HepG2 (cell line): ENCODE measurements around the gene ADSS1. TPM values are rescaled to one million over a fixed set of nuclear protein-coding genes. Genes with fewer than 3 reads are reported as not detected.

Source experiments
- AGO1 ChIP-seq: fragments of 200-400 bp; formaldehyde crosslinking; IDR thresholded peaks from 2 replicates; pipeline ENCODE4 v1.6.1; 2017; ENCODE audit warnings: mild to moderate bottlenecking, low read depth, low read length, moderate library complexity; ENCODE audit not compliant: poor library complexity, severe bottlenecking
- CHCHD3 ChIP-seq: sonication (generic); formaldehyde crosslinking; IDR thresholded peaks from 2 replicates; pipeline ENCODE4 v1.8.0; 2022; ENCODE audit warnings: mild to moderate bottlenecking, missing genetic modification reagents, moderate library complexity
- DNMT1 ChIP-seq: sonication (generic); formaldehyde crosslinking; IDR thresholded peaks from 2 replicates; pipeline ENCODE4 v1.5.1; 2020; ENCODE audit warnings: mild to moderate bottlenecking, missing genetic modification reagents
- FOXP1 ChIP-seq, 2 experiments: fragments of 450-650 bp in 1 of 2; IDR thresholded peaks; 2 replicates each; pipeline ENCODE4 v1.6.1; 2017 to 2018; ENCODE audit warnings: antibody characterized with exemption in 1 of 2
- HBP1 ChIP-seq: IDR thresholded peaks from 2 replicates; pipeline ENCODE4 v1.6.1; 2016; ENCODE audit warnings: low read depth, control low read depth
- HOXA3 ChIP-seq: sonication (generic); formaldehyde crosslinking; IDR thresholded peaks from 2 replicates; pipeline ENCODE4 v1.5.0; 2020; ENCODE audit warnings: missing genetic modification reagents
- IKZF5 ChIP-seq: IDR thresholded peaks from 2 replicates; pipeline ENCODE4 v1.6.1; 2018; ENCODE audit warnings: missing genetic modification reagents, mild to moderate bottlenecking, missing compliant biosample characterization
- MNT ChIP-seq: fragments of 450-650 bp; IDR thresholded peaks from 2 replicates; pipeline ENCODE4 v1.6.1; 2016
- PLRG1 ChIP-seq: fragments of 450-650 bp; conservative IDR thresholded peaks from 2 replicates; pipeline ENCODE4 v1.6.1; 2016
- PLSCR1 ChIP-seq: sonication (generic); formaldehyde crosslinking; IDR thresholded peaks from 2 replicates; pipeline ENCODE4 v1.5.0; 2020; ENCODE audit warnings: missing genetic modification reagents, mild to moderate bottlenecking, borderline replicate concordance
- PRMT3 ChIP-seq: sonication (generic); formaldehyde crosslinking; IDR thresholded peaks from 2 replicates; pipeline ENCODE4 v1.8.1; 2022; ENCODE audit warnings: low read depth, mild to moderate bottlenecking, moderate library complexity, missing genetic modification reagents, borderline replicate concordance
- SIN3B ChIP-seq: fragments of 150-350 bp; IDR thresholded peaks from 2 replicates; pipeline ENCODE4 v1.6.1; 2014; ENCODE audit warnings: low read length
- SPEN ChIP-seq: sonication (generic); formaldehyde crosslinking; IDR thresholded peaks from 2 replicates; pipeline ENCODE4 v1.5.1; 2020; ENCODE audit warnings: low read depth, mild to moderate bottlenecking, missing genetic modification reagents
- SRY ChIP-seq: sonication (generic); formaldehyde crosslinking; IDR thresholded peaks from 2 replicates; pipeline ENCODE4 v1.8.0; 2022; ENCODE audit warnings: mild to moderate bottlenecking, missing genetic modification reagents
- ZBED4 ChIP-seq: sonication (generic); formaldehyde crosslinking; IDR thresholded peaks from 2 replicates; pipeline ENCODE4 v1.4.0; 2020; ENCODE audit warnings: missing genetic modification reagents, borderline replicate concordance
- ZNF136 ChIP-seq: sonication (generic); formaldehyde crosslinking; IDR thresholded peaks from 2 replicates; pipeline ENCODE4 v1.8.1; 2022; ENCODE audit warnings: low read depth, mild to moderate bottlenecking, moderate library complexity, missing genetic modification reagents
- ZNF143 ChIP-seq: sonication (generic); formaldehyde crosslinking; IDR thresholded peaks from 2 replicates; pipeline ENCODE4 v1.4.0; 2020; ENCODE audit warnings: missing genetic modification reagents
- ZNF350 ChIP-seq: sonication (generic); formaldehyde crosslinking; IDR thresholded peaks from 2 replicates; pipeline ENCODE4 v1.4.0; 2020; ENCODE audit warnings: mild to moderate bottlenecking, low read depth, missing genetic modification reagents, borderline replicate concordance
- ZNF543 ChIP-seq: sonication (generic); formaldehyde crosslinking; IDR thresholded peaks from 2 replicates; pipeline ENCODE4 v1.4.0; 2020; ENCODE audit warnings: mild to moderate bottlenecking, missing genetic modification reagents
- ZNF775 ChIP-seq: sonication (generic); formaldehyde crosslinking; IDR thresholded peaks from 2 replicates; pipeline ENCODE4 v1.4.0; 2020; ENCODE audit warnings: missing genetic modification reagents, mild to moderate bottlenecking, moderate library complexity, borderline replicate concordance
- ZNF879 ChIP-seq: sonication (generic); formaldehyde crosslinking; IDR thresholded peaks from 2 replicates; pipeline ENCODE4 v1.8.1; 2023; ENCODE audit warnings: missing genetic modification reagents
- polyA plus RNA-seq, 8 experiments: library from polyadenylated mRNA; depleted of rRNA in 3 of 8; stranded (reverse) in 7 of 8; unstranded in 1 of 8; fragments of >200 nt; fragmentation: Illumina TruSeq in 4 of 8; extraction: Trizol in 4 of 8; gene quantifications; 2 replicates each; pipeline versions ENCODE4 v1.2.1 to v1.2.3, GENCODE V29; 2011 to 2016; ENCODE audit warnings: low read depth in 4 of 8, missing spikeins in 1 of 8, mixed read lengths in 1 of 8; ENCODE audit not compliant: insufficient read depth in 1 of 8
- total RNA-seq, 5 experiments: library from RNA; depleted of rRNA; stranded (reverse); fragments of >200 nt; fragmentation: Illumina TruSeq; extraction: Trizol; gene quantifications; 2 replicates each; pipeline ENCODE4 v1.2.3, GENCODE V29; 2016; ENCODE audit warnings: low read depth in 1 of 5

ADSS1 gene
- total and polyA plus RNA-seq, 2 of the 13 experiments (the other 11 are each of a cell fraction or from before 2014, with no cell fraction given), result 1.0 to 36.7 TPM

- TF ChIP-seq ZNF543 (CRISPR knock-in tag) (no peak), CHCHD3 (CRISPR knock-in tag) (no peak), PLSCR1 (CRISPR knock-in tag) (no peak; the same call in 1 of the 2 replicates), ZBED4 (no peak), ZNF350 (CRISPR knock-in tag) (0 out of 2 replicates have a peak, but pooled peaks have one; percentile 37), DNMT1 (CRISPR knock-in tag) (no peak), AGO1 (no peak), ZNF879 (no peak), HOXA3 (CRISPR knock-in tag) (no peak), FOXP1 (IDR thresholded peaks at IDR 0.05) (no peak), FOXP1 (CRISPR knock-in tag; IDR thresholded peaks at IDR 0.05) (peak; percentile 29; the same call in 1 of the 2 replicates), PRMT3 (no peak), SIN3B (peak; percentile 57), HBP1 (CRISPR knock-in tag) (peak; percentile 50; the same call in 1 of the 2 replicates), SRY (CRISPR knock-in tag) (no peak), PLRG1 (no peak), SPEN (peak; percentile 33; the same call in 1 of the 2 replicates), ZNF143 (CRISPR knock-in tag) (peak; percentile 87), ZNF775 (CRISPR knock-in tag) (no peak), ZNF136 (CRISPR knock-in tag) (peak; percentile 21; the same call in 1 of the 2 replicates), MNT (no peak; the same call in 1 of the 2 replicates), IKZF5 (CRISPR knock-in tag) (peak; percentile 68)
Observed at GRCh38 chr14:104766863-104767633, 43.0 kb downstream of the ADSS1 start (continued).
